Trophoblast cell (in vitro differentiated cells and primary cell): Measurements from ENCODE around the gene TACO1.

Experiments
- DNase-seq, 2 donors: peaks; one replicate each; pipeline ENCODE4 v3.0.0-alpha.2; 2016
- H2AFZ ChIP-seq: 2 replicates; pipeline ENCODE4 v1.6.1; 2013; ENCODE audit warnings: low read length, moderate library complexity, mild to moderate bottlenecking; ENCODE audit not compliant: insufficient read depth, poor library complexity
- H2AK5ac ChIP-seq: 2 replicates; pipeline ENCODE4 v1.6.1; 2013; ENCODE audit warnings: mild to moderate bottlenecking, low read length
- H2BK120ac ChIP-seq: 2 replicates; pipeline ENCODE4 v1.6.1; 2013; ENCODE audit warnings: low read length, mild to moderate bottlenecking, moderate library complexity; ENCODE audit not compliant: insufficient read depth, poor library complexity
- H2BK12ac ChIP-seq: 2 replicates; pipeline ENCODE4 v1.6.1; 2013; ENCODE audit warnings: mild to moderate bottlenecking, low read length, moderate library complexity
- H2BK5ac ChIP-seq: 2 replicates; pipeline ENCODE4 v1.6.1; 2013; ENCODE audit warnings: low read length, low read depth, moderate library complexity, mild to moderate bottlenecking; ENCODE audit not compliant: poor library complexity
- H3K14ac ChIP-seq: 2 replicates; pipeline ENCODE4 v1.6.1; 2013; ENCODE audit warnings: mild to moderate bottlenecking, low read length
- H3K18ac ChIP-seq: 2 replicates; pipeline ENCODE4 v1.6.1; 2013; ENCODE audit warnings: mild to moderate bottlenecking, low read length
- H3K23ac ChIP-seq: 2 replicates; pipeline ENCODE4 v1.6.1; 2013; ENCODE audit warnings: low read length
- H3K27ac ChIP-seq: 2 replicates; pipeline ENCODE4 v1.5.1; 2013; ENCODE audit warnings: low read depth, mild to moderate bottlenecking, inconsistent platforms, low read length, moderate library complexity
- H3K27me3 ChIP-seq: 2 replicates; pipeline ENCODE4 v1.6.1; 2013; ENCODE audit warnings: inconsistent platforms, mild to moderate bottlenecking, low read length, moderate library complexity; ENCODE audit not compliant: insufficient read depth
- H3K36me3 ChIP-seq, 2 experiments: 1 replicate in 1 of 2; 2 replicates in 1 of 2; pipeline ENCODE4 v1.6.1; 2013; ENCODE audit warnings: low read length in 2 of 2, mild to moderate bottlenecking in 2 of 2, moderate library complexity in 1 of 2; ENCODE audit not compliant: insufficient read depth in 2 of 2, control insufficient read depth in 1 of 2
- H3K4ac ChIP-seq: 2 replicates; pipeline ENCODE4 v1.6.1; 2013; ENCODE audit warnings: low read depth, mild to moderate bottlenecking, low read length, moderate library complexity
- H3K4me1 ChIP-seq, 2 experiments: 1 replicate in 1 of 2; 2 replicates in 1 of 2; pipeline ENCODE4 v1.6.1; 2013; ENCODE audit warnings: low read length in 2 of 2, mild to moderate bottlenecking in 2 of 2, moderate library complexity in 1 of 2; ENCODE audit not compliant: insufficient read depth in 2 of 2, control insufficient read depth in 1 of 2
- H3K4me2 ChIP-seq: 2 replicates; pipeline ENCODE4 v1.6.1; 2013; ENCODE audit warnings: inconsistent platforms, mild to moderate bottlenecking, low read length, moderate library complexity
- H3K4me3 ChIP-seq: 2 replicates; pipeline ENCODE4 v1.5.1; 2013; ENCODE audit warnings: mild to moderate bottlenecking, low read depth, low read length, inconsistent platforms
- H3K79me1 ChIP-seq: one replicate; pipeline ENCODE4 v1.6.1; 2013; ENCODE audit warnings: low read length
- H3K79me2 ChIP-seq: 2 replicates; pipeline ENCODE4 v1.6.1; 2013; ENCODE audit warnings: low read length, mild to moderate bottlenecking; ENCODE audit not compliant: control insufficient read depth, insufficient read depth, poor library complexity
- H3K9ac ChIP-seq: 2 replicates; pipeline ENCODE4 v1.6.1; 2013; ENCODE audit warnings: mild to moderate bottlenecking, low read length
- H3K9me3 ChIP-seq: 2 replicates; pipeline ENCODE4 v1.6.1; 2013; ENCODE audit warnings: low read depth, mild to moderate bottlenecking, control low read depth, inconsistent platforms, low read length; ENCODE audit not compliant: insufficient read depth
- H4K12ac ChIP-seq: 2 replicates; pipeline ENCODE4 v1.6.1; 2013; ENCODE audit warnings: low read depth, mild to moderate bottlenecking, low read length, moderate library complexity
- H4K8ac ChIP-seq: 2 replicates; pipeline ENCODE4 v1.6.1; 2013; ENCODE audit warnings: low read depth, mild to moderate bottlenecking, low read length, moderate library complexity
- H4K91ac ChIP-seq: one replicate; pipeline ENCODE4 v1.6.1; 2013; ENCODE audit warnings: low read depth, mild to moderate bottlenecking, low read length, moderate library complexity
- WGBS: extraction: QIAGEN DNeasy Blood & Tissue Kit; methylation state at CpG from one replicate; pipeline ENCODE4 v1.1.7; 2013; ENCODE audit warnings: missing lambda C conversion rate; ENCODE audit not compliant: insufficient read length, insufficient coverage; ENCODE audit errors: extremely low coverage; 5-methylcytosine and 5-hydroxymethylcytosine counted together

The TACO1 gene

DNA sequence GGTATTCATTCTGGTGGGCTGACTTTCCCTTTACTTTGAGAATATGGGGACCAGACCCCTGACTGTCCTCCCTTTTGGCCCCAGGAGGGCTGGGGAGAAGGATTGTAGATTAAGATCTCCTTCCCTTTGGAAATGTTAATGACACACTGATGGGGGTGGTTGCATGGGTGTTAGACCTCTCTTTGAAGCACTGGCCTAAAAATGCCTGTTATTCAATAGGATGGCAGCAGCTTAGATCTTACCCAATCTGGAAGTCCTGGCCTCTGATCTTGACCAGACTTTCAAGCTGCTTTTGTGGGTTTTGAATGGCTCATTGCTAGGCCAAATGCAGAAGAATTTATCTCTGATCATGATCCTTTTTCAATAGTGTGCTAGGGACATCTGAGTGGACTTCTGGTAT, 47.2 kb downstream of the TACO1 start:
- H3K14ac ChIP-seq = no peak overlapping the region
- H3K9me3 ChIP-seq = no peaks in the 10 kb centered on the region
- H3K4me2 ChIP-seq = peak overlapping the region; percentile 4
- no peak overlapping the region for H2BK12ac ChIP-seq
- no peak overlapping the region for H4K8ac ChIP-seq
- no peaks in the 10 kb centered on the region for H3K79me2 ChIP-seq
- H3K4me1 ChIP-seq = peaks cover 12 to 13% of the 10 kb centered on the region in 2 experiments
- no peak overlapping the region for H2AFZ ChIP-seq
- DNase-seq = peak in 1 of 2 donors; percentile 23
- H3K4me3 ChIP-seq = no peak overlapping the region
- H3K23ac ChIP-seq = no peak overlapping the region
- peak overlapping the region; percentile 24 for H3K27ac ChIP-seq
- no peak overlapping the region for H3K9ac ChIP-seq
- no peak overlapping the region for H4K91ac ChIP-seq
- peaks cover 4% of the 10 kb centered on the region for H3K79me1 ChIP-seq
- H3K4ac ChIP-seq = no peak overlapping the region
- no peaks in the 10 kb centered on the region for H3K36me3 ChIP-seq
- H3K18ac ChIP-seq = no peak overlapping the region
- H2AK5ac ChIP-seq = no peak overlapping the region
- H3K27me3 ChIP-seq = no peaks in the 10 kb centered on the region
- H2BK5ac ChIP-seq = no peak overlapping the region
- no peak overlapping the region for H4K12ac ChIP-seq
- no peak overlapping the region for H2BK120ac ChIP-seq

DNA sequence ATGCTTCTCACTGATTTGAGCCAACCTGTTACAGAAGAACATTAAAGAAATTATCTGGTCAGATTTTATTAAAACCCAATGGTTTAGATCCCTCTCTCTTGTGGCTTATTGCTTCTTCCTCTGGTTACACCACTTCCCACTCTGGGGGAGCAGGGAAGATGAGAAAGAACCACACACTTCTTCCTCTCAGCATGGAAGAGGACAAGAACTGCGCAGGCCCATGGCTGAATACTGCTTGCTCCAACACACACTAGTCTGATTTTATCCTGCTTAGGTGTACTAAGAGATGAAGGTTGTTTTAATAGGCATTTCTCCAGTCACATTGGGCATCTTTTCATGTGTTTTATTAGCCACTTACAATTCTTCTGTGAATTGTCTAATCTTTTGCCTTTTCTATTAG, 49.1 kb downstream of the TACO1 start:
- H3K4me2 ChIP-seq = no peak overlapping the region
- H2BK120ac ChIP-seq = no peak overlapping the region
- peaks cover 12 to 13% of the 10 kb centered on the region in 2 experiments for H3K4me1 ChIP-seq
- H3K27ac ChIP-seq = no peak overlapping the region
- no peak overlapping the region for H3K23ac ChIP-seq
- no peak overlapping the region for H2AFZ ChIP-seq
- no peak overlapping the region for H2BK5ac ChIP-seq
- H3K18ac ChIP-seq = no peak overlapping the region
- H3K14ac ChIP-seq = no peak overlapping the region
- no peak for DNase-seq
- no peak overlapping the region for H4K12ac ChIP-seq
- H3K79me1 ChIP-seq = peaks cover 4% of the 10 kb centered on the region
- no peak overlapping the region for H3K4me3 ChIP-seq
- H2AK5ac ChIP-seq = no peak overlapping the region
- no peak overlapping the region for H3K4ac ChIP-seq
- H2BK12ac ChIP-seq = no peak overlapping the region
- H3K79me2 ChIP-seq = no peaks in the 10 kb centered on the region
- H3K36me3 ChIP-seq = peaks cover 5 to 6% of the 10 kb centered on the region in 2 experiments
- no CpG with 5 or more reads among the region's 1 CpG for WGBS
- H4K8ac ChIP-seq = no peak overlapping the region
- H3K27me3 ChIP-seq = no peaks in the 10 kb centered on the region
- no peak overlapping the region for H3K9ac ChIP-seq
- H3K9me3 ChIP-seq = no peaks in the 10 kb centered on the region
- no peak overlapping the region for H4K91ac ChIP-seq

DNA sequence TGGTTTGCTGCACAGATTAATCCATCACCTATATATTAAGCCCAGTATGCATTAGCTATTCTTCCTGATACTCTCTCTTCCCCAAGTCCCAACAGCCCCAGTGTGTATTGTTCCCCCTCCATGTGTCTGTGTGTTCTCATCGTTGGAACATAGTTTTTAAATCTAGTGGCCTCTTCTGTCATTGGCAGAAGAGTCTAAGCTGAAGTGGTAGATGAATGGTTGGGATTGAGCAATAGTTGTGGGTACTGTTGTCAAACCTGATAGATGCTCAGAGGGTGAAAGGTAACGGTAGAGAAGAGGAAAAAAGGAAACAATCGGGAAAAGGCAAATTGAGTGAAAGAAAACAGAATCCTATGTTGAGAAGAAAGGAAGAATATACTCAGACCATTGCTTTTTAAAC, 51.4 kb downstream of the TACO1 start:
- Histone ChIP-seq H2AK5ac (no peak overlapping the region), H3K18ac (no peak overlapping the region), H3K4me3 (no peak overlapping the region), H3K79me1 (peaks cover 2% of the 10 kb centered on the region), H3K9me3 (no peaks in the 10 kb centered on the region), H3K4me2 (no peak overlapping the region), H3K36me3 (peaks cover 5 to 6% of the 10 kb centered on the region in 2 experiments), H4K12ac (no peak overlapping the region), H3K4ac (no peak overlapping the region), H3K23ac (no peak overlapping the region), H2AFZ (no peak overlapping the region), H3K14ac (no peak overlapping the region), H2BK12ac (no peak overlapping the region), H3K4me1 (peaks cover 4 to 8% of the 10 kb centered on the region in 2 experiments), H3K79me2 (no peaks in the 10 kb centered on the region), H3K9ac (no peak overlapping the region), H2BK5ac (no peak overlapping the region), H4K8ac (no peak overlapping the region), H3K27ac (no peak overlapping the region), H4K91ac (no peak overlapping the region), H3K27me3 (no peaks in the 10 kb centered on the region), H2BK120ac (no peak overlapping the region)
- no CpG with 5 or more reads among the region's 3 CpGs for WGBS
- DNase-seq = no peak

DNA sequence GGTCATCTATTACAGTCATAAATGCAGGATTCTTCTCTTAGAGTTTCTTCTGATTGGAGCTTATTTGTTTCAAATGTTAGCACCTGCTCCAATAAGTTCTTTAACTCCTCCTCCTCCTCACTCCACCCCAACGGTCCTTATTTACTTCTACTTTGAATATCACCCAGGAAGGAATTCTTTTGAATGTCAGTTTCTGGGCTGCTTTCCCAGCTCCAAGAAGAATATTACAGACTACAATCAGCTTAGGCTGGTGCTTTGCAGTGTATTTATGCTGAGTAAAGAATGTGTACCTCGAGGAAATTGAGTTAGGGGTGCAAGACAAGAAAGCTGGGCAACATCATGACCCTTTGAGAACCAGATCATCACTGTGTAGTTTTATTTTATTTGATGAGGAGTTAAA, 52.4 kb downstream of the TACO1 start:
- H2BK5ac ChIP-seq = no peak overlapping the region
- H3K9me3 ChIP-seq = no peaks in the 10 kb centered on the region
- H2BK12ac ChIP-seq = no peak overlapping the region
- H2AFZ ChIP-seq = no peak overlapping the region
- no peaks in the 10 kb centered on the region for H3K79me1 ChIP-seq
- no peak for DNase-seq
- no peak overlapping the region for H4K8ac ChIP-seq
- H3K9ac ChIP-seq = no peak overlapping the region
- no peak overlapping the region for H3K4me3 ChIP-seq
- no peak overlapping the region for H3K14ac ChIP-seq
- no peak overlapping the region for H3K4me2 ChIP-seq
- H4K91ac ChIP-seq = no peak overlapping the region
- no peak overlapping the region for H3K4ac ChIP-seq
- WGBS = no CpG with 5 or more reads among the region's 2 CpGs
- no peak overlapping the region for H2BK120ac ChIP-seq
- H3K79me2 ChIP-seq = no peaks in the 10 kb centered on the region
- no peak overlapping the region for H4K12ac ChIP-seq
- H3K23ac ChIP-seq = no peak overlapping the region
- H3K27ac ChIP-seq = no peak overlapping the region
- no peak overlapping the region for H2AK5ac ChIP-seq
- peaks cover 0 to 2% of the 10 kb centered on the region in 2 experiments for H3K4me1 ChIP-seq
- no peak overlapping the region for H3K18ac ChIP-seq
- peaks cover 5 to 6% of the 10 kb centered on the region in 2 experiments for H3K36me3 ChIP-seq
- H3K27me3 ChIP-seq = no peaks in the 10 kb centered on the region
